HG03039 (cell line): ENCODE measurements around the gene STX2.
"Not testable (repeated sequence)": the region's sequence is repeated elsewhere in the genome, so short reads cannot be mapped to it uniquely, and the experiment has no call there.

Experiments
- ATAC-seq: cut with Tn5 transposase; IDR thresholded peaks from one replicate; pipeline ENCODE4 v1.9.1; 2021; ENCODE audit warnings: mild to moderate bottlenecking, moderate library complexity; ENCODE audit not compliant: unreplicated experiment

STX2 gene

GRCh38 chr12:130803702-130804101 is 35.3 kb downstream of the STX2 start:
- ATAC-seq: no peak

GRCh38 chr12:130800312-130800711 is 38.7 kb downstream of the STX2 start:
- ATAC-seq: peak; percentile 46

DNA sequence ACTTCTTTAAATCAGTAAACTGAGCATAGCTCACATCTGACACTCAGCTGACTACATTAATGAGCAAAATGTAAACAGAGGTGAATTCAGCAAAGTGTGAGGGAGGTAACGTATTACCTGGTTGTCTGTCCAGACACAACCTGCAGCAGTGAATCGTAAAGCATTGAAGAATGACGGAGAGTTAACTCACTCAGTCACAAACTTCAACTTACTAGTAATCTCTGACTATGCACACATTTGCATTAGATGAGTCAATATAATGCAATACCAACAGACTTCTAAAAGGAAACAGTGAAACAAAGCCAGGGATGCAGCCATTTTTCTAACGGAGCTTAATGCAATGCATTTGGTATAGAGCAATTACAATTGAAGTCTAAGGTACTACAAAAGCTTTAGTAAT is 40.0 kb downstream of the STX2 start:
- ATAC-seq: no peak

GRCh38 chr12:130796985-130797686 is 41.9 kb downstream of the STX2 start:
- peak; percentile 65 for ATAC-seq

GRCh38 chr12:130795906-130796305 is 43.1 kb downstream of the STX2 start:
- ATAC-seq: no peak

- ATAC-seq: no peak
Measured at GRCh38 chr12:130793554-130793849, 45.5 kb downstream of the STX2 start.

- no peak for ATAC-seq
Measured at GRCh38 chr12:130792821-130793553, 46.1 kb downstream of the STX2 start.

DNA sequence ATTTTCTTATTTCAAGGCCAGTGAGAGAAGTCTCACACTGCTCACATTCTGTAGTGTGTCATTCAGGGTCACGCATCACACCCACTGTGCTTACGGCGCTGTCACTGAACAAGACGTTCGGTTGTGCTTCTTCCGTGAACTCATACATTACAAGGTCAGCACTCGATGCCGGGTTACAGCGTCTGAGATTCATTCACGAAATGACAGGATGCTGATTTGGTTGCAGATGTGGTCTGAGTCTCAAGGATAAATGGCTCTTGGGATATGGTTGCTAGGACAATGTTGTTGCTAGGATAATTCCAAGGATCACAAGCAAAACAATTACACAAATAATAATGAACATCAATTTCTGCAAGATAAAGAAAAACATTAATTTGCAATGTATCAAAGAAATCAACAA is 47.4 kb downstream of the STX2 start:
- no peak for ATAC-seq

DNA sequence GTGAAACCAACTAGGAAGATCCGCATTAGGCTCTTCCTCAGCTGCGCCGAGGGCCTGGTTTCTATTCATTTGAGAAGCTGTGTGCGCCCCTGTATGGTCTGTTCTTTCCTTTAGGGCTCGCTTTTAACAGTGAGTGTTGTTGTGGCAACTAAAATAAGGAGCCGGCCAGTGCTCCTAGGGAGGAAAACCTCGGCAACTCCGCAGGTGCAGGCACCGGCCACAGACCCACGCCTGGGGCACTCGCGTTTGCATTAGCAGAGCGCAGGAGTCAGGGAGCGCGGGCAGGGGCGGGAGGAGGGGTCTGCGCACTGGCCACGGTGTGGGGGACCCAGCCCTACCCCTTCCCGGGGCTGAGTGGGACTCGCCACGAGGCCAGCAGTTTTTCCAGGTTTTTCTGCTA is 50.5 kb downstream of the STX2 start:
- no peak for ATAC-seq

DNA sequence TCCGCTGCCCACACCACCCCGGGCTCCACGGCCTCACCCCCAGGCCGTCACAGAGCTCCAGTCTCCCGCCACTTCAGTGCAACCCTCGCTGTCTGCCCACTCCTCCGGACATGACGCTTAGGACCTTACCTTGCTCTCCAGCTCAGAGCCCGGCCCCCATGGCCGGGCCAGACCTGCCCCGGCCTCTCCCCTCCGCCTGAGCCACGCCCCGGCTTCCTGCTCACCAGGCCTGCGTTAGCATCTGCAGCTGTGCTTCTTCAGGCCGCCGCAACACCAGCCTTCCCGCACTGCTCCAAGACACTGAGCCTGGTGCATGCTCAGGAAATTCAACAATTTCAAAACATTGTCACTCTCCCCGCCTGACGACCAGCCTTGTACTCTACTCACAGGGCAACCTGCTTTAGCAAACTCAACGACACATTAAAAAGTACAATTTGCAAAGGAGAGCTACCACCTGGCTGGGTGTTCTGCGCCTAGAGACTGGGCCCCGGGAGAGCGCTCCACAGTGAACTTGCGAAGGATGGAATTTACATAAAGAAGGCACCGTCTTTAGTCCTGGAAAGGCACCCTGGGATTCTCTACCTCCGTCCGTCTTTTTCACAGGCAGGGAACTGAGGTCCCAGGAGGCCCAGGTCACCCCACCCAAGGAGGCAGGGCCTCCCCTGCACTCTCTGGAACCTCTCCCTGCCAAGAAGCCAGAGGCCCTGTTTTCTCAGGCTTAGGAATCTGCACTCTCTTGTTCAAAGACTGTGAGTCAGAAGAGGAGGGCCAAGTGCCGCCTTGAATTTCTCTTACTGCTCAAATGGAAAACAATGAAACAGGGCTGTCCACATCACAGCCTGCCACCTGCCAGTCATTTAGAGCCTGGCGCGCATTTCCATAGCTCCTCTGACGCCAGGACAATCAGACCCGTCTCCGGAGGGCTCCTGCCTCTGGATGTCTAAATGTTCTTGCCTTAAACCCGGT is 51.3 kb downstream of the STX2 start:
- no peak for ATAC-seq

GRCh38 chr12:130787041-130787440 is 52.0 kb downstream of the STX2 start:
- ATAC-seq: no peak

DNA sequence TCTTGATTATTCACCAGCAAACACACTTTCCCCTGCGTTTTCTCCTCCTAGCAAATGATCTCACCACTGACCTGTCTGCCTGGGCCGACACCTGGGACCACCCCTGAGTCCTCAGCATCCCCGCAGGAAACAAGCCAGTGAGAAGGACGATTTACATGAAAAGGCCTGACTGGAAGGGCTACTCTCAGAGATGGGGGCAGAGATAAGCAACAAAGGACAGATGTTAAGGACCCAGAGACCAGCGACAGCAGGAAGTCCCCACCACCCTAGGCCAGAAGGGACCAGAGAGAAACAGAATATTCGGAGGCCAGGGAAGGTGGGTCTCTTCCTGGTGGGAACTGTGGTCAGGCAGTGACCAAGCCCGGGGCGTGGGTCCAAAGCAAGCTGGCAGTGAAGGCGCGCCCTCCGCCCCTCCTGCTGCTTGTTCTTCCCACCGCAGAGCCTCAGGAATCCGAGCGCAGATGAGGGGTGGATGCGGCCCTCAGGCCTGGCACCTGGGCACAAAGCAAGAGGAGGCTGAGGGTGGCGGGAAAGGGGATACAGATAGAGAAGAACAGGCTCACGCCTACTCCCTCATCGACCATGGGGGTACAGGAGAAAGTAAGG is 55.8 kb downstream of the STX2 start:
- no peak for ATAC-seq

DNA sequence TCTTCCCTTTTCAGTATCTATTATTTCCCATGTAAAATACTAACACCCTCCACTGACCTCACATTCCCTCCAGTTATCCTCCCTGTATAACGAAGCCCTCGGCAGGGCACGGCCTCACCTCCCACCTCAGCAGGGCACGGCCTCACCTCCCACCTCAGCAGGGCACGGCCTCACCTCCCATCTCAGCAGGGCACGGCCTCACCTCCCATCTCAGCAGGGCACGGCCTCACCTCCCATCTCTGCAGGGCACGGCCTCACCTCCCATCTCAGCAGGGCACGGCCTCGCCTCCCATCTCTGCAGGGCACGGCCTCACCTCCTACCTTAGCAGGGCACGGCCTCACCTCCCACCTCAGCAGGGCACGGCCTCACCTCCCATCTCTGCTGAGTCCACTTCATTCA is 56.8 kb downstream of the STX2 start:
- not testable (repeated sequence) for ATAC-seq

DNA sequence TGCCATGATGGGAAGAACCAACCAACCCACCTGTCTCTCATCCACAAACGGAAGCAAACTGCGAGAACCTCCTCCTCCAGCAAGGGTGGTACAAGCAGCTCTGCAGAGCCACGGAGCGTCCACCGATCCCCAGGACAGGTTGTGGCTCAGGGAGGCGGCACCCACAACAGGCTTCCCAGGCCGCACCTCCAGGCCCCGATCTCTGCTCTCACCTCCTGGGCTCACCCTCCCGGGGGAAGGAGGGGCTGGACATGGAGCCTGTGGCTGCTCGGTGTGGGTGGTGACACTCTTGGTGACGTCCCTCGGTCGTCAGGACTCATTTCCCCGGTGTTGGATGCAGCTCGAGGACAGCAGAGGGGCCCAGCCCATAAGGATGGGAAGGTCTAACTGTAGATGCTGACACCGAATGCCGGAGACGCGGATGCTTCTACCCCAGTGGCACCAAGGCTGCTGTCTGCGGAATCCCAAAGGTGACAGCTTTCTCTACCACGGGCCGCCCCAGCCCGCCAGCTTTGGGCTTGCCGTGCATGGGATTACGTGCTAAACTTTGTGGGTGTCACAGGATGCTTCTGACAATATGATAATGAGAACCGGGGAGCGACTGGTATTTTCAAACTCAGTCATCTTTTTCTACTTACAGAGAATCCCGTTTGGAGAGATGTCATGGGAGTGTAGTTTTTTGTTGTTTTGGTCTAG is 58.0 kb downstream of the STX2 start:
- no peak for ATAC-seq

GRCh38 chr12:130780325-130780724 is 58.7 kb downstream of the STX2 start:
- ATAC-seq: no peak

GRCh38 chr12:130778776-130779175 is 60.3 kb downstream of the STX2 start:
- no peak for ATAC-seq

DNA sequence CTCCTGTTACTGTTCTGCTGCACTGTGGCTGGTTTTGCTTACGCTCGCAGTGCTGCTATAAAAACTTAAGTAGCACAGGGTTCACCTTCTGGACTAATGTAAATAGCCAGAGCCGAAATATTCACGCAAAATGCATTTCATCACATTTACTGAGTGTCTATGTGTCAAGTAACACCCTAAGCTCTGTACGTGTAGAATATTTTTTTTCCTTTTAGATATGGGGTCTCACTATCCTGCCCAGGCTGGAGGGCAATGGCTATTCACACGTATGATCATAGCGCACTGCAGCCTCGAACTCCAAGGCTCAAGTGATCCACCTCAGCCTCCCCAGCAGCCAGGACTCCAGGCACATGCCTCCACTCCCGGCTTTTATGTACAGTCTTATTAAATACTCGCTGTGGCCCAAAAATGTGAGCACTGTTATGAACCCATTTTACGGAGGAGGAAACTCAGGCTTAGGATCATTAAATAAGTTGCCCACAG is 62.2 kb downstream of the STX2 start:
- no peak for ATAC-seq

DNA sequence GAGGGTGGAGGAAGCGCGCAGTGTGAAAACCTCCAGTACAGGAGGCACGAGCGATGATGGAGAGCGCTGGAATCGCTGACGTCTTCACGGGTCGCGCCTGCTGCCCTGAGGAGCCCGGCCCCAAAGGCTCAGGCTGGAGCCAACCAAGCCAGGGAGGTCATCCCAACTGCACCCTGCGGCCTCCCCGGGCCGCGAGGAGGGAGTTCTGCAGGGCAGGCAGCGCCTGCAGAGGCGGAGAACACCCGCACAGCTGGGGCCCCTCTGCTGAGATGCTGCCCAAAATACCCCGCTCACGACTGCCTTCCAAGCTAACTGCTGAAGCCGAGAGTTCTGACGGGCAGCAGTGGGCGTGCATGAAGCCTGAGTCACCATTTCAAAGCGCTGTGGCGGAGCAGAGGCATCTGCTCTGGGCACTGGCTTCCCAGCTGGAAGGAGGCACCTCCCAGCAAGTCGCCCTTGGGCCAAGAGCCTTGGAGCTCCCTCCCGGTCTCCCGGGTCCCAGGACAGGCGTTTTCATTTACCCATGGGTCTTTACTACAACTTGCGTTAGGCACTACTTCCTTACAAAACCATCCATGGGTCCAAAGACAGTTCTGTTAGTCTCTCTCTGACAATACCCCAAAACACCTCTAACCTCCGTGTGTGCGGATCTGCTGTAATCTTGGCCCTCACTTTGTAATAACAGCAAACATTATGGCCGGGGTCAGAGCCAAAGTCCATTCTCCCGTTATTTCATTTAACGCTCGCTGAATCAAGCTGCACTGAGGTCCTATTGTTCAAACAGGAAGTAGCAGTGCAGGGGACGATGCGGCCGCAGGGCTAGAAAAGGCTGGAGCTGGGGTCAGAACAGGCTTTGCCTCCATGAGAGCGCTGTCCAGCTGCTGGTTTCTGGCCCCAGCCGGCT is 62.8 kb downstream of the STX2 start:
- peak; percentile 53 for ATAC-seq

DNA sequence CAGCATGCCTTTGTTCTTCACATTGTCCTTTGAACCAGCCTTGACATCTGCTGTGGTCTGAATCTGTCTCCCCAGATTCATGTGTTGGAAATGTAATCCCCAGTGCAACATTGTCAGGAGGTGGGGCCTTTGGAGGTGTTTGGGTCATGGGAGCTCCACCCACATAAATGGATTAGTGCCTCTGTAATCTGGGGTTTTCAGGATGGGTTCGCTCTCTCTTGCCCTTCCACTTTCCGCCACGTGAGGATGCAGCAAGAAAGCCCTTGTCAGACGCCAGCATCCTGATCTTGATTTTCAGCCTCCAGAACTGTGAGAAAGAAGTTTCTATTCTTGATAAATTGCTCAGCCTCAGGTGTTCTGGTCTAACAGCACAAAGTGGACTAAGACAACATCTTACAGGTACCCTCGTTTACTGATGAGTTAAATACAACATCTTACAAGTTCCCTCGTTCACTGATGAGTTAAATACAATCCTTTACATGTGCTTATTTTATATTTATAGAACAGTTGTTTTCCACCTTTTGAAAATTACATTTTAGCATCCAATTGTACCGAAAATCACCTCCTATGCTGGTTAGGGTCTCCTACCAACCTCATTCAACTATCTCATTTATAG is 68.5 kb downstream of the STX2 start:
- no peak for ATAC-seq
